H9 (cell line): ENCODE results near the gene DDIAS. TPM values are rescaled to one million over a fixed set of nuclear protein-coding genes. Genes with fewer than 3 reads are reported as not detected.

Experiments used
- DNase-seq: peaks from one replicate; pipeline ENCODE4 v3.0.0-alpha.2; 2017
- H2AFZ ChIP-seq: one replicate; pipeline ENCODE4 v1.6.1; 2013; ENCODE audit warnings: mild to moderate bottlenecking, low read length, control low read depth, moderate library complexity
- H2AK5ac ChIP-seq: 2 replicates; pipeline ENCODE4 v1.6.1; 2013; ENCODE audit warnings: low read length, control low read depth, mixed read lengths; ENCODE audit not compliant: insufficient read length
- H2BK120ac ChIP-seq: one replicate; pipeline ENCODE4 v1.6.1; 2013; ENCODE audit warnings: low read depth, mild to moderate bottlenecking, low read length, control low read depth, inconsistent platforms; ENCODE audit not compliant: poor library complexity, severe bottlenecking
- H2BK12ac ChIP-seq: 2 replicates; pipeline ENCODE4 v1.6.1; 2013; ENCODE audit warnings: low read length, control low read depth, mixed read lengths, low read depth; ENCODE audit not compliant: insufficient read length
- H2BK15ac ChIP-seq: 2 replicates; pipeline ENCODE4 v1.6.1; 2013; ENCODE audit warnings: low read depth, low read length, control low read depth
- H2BK20ac ChIP-seq: one replicate; pipeline ENCODE4 v1.6.1; 2013; ENCODE audit warnings: low read depth, mild to moderate bottlenecking, low read length, control low read depth, inconsistent platforms; ENCODE audit not compliant: poor library complexity, severe bottlenecking
- H2BK5ac ChIP-seq: 2 replicates; pipeline ENCODE4 v1.6.1; 2013; ENCODE audit warnings: low read length, control low read depth, mixed read lengths; ENCODE audit not compliant: insufficient read length
- H3K14ac ChIP-seq: 2 replicates; pipeline ENCODE4 v1.6.1; 2013; ENCODE audit warnings: low read length, control low read depth; ENCODE audit not compliant: insufficient read depth
- H3K18ac ChIP-seq: 2 replicates; pipeline ENCODE4 v1.6.1; 2013; ENCODE audit warnings: low read depth, mild to moderate bottlenecking, mixed read lengths, low read length, control low read depth; ENCODE audit not compliant: insufficient read length
- H3K23ac ChIP-seq: 2 replicates; pipeline ENCODE4 v1.6.1; 2013; ENCODE audit warnings: low read length, control low read depth, mixed read lengths, low read depth; ENCODE audit not compliant: insufficient read length
- H3K23me2 ChIP-seq: 2 replicates; pipeline ENCODE4 v1.6.1; 2013; ENCODE audit warnings: low read depth, mild to moderate bottlenecking, mixed read lengths, low read length, control low read depth; ENCODE audit not compliant: insufficient read length, poor library complexity, severe bottlenecking
- H3K27ac ChIP-seq: 2 replicates; pipeline ENCODE4 v1.5.1; 2013; ENCODE audit warnings: low read length, control low read depth, mixed read lengths, low read depth; ENCODE audit not compliant: insufficient read length
- H3K27me3 ChIP-seq: 2 replicates; pipeline ENCODE4 v1.6.1; 2013; ENCODE audit warnings: low read length, control low read depth, inconsistent platforms; ENCODE audit not compliant: insufficient read depth
- H3K4ac ChIP-seq: 2 replicates; pipeline ENCODE4 v1.6.1; 2013; ENCODE audit warnings: low read depth, mild to moderate bottlenecking, control low read depth, inconsistent platforms, low read length, moderate library complexity
- H3K4me1 ChIP-seq: 2 replicates; pipeline ENCODE4 v1.6.1; 2013; ENCODE audit warnings: low read length, control low read depth, inconsistent platforms; ENCODE audit not compliant: insufficient read depth
- H3K4me2 ChIP-seq: 2 replicates; pipeline ENCODE4 v1.6.1; 2013; ENCODE audit warnings: low read length, control low read depth, mixed read lengths; ENCODE audit not compliant: insufficient read length, insufficient read depth
- H3K56ac ChIP-seq: 2 replicates; pipeline ENCODE4 v1.6.1; 2013; ENCODE audit warnings: low read depth, mild to moderate bottlenecking, mixed read lengths, low read length, control low read depth; ENCODE audit not compliant: insufficient read length
- H3K79me1 ChIP-seq: 2 replicates; pipeline ENCODE4 v1.6.1; 2013; ENCODE audit warnings: low read depth, mild to moderate bottlenecking, moderate library complexity, low read length, control low read depth, inconsistent platforms; ENCODE audit not compliant: insufficient read depth, poor library complexity, severe bottlenecking
- H3K79me2 ChIP-seq: 2 replicates; pipeline ENCODE4 v1.6.1; 2013; ENCODE audit warnings: low read length, control low read depth, inconsistent platforms; ENCODE audit not compliant: insufficient read depth
- H3K9ac ChIP-seq: 2 replicates; pipeline ENCODE4 v1.6.1; 2013; ENCODE audit warnings: low read length, control low read depth, mixed read lengths; ENCODE audit not compliant: insufficient read length; ENCODE audit errors: extremely low read depth
- H3K9me3 ChIP-seq: one replicate; pipeline ENCODE4 v1.6.1; 2013; ENCODE audit warnings: low read depth, low read length, inconsistent platforms; ENCODE audit not compliant: control insufficient read depth
- H3T11ph ChIP-seq: one replicate; pipeline ENCODE4 v1.6.1; 2013; ENCODE audit warnings: mild to moderate bottlenecking, low read length, control low read depth, inconsistent platforms
- H4K20me1 ChIP-seq: one replicate; pipeline ENCODE4 v1.6.1; 2013; ENCODE audit not compliant: control insufficient read depth, insufficient read length, insufficient read depth
- H4K5ac ChIP-seq: 2 replicates; pipeline ENCODE4 v1.6.1; 2013; ENCODE audit warnings: low read depth, mild to moderate bottlenecking, mixed read lengths, low read length, control low read depth; ENCODE audit not compliant: insufficient read length
- H4K8ac ChIP-seq: replicated peaks from 2 replicates; pipeline ENCODE4 v1.6.1; 2013; ENCODE audit warnings: low read length, control low read depth, mixed read lengths, low read depth; ENCODE audit not compliant: insufficient read length
- H4K91ac ChIP-seq: 2 replicates; pipeline ENCODE4 v1.6.1; 2013; ENCODE audit warnings: low read depth, mild to moderate bottlenecking, moderate library complexity, mixed read lengths, low read length, control low read depth; ENCODE audit not compliant: insufficient read length
- H3K27ac Mint-ChIP-seq, 3 experiments: 2 replicates in 2 of 3; 3 replicates in 1 of 3; pipeline ENCODE4 v1.8.0; 2020 to 2021; ENCODE audit warnings: mixed read lengths in 3 of 3, mild to moderate bottlenecking in 1 of 3, moderate library complexity in 1 of 3
- H3K27me3 Mint-ChIP-seq: 2 replicates; pipeline ENCODE4 v1.8.0; 2021; ENCODE audit warnings: low read depth, mild to moderate bottlenecking, moderate library complexity, mixed read lengths
- H3K36me3 Mint-ChIP-seq, 3 experiments: 2 replicates in 2 of 3; 3 replicates in 1 of 3; pipeline ENCODE4 v1.8.0; 2020 to 2021; ENCODE audit warnings: low read depth in 3 of 3, mixed read lengths in 3 of 3; ENCODE audit not compliant: insufficient read depth in 1 of 3
- H3K4me1 Mint-ChIP-seq, 2 experiments: 2 replicates each; pipeline ENCODE4 v1.8.0; 2020; ENCODE audit warnings: mixed read lengths in 2 of 2
- H3K4me3 Mint-ChIP-seq, 2 experiments: 2 replicates in 1 of 2; 3 replicates in 1 of 2; pipeline ENCODE4 v1.8.0; 2020 to 2021; ENCODE audit warnings: mild to moderate bottlenecking in 2 of 2, mixed read lengths in 2 of 2, moderate library complexity in 1 of 2
- H3K9me3 Mint-ChIP-seq, 2 experiments: 2 replicates in 1 of 2; 3 replicates in 1 of 2; pipeline ENCODE4 v1.8.0; 2020; ENCODE audit warnings: mild to moderate bottlenecking in 2 of 2, mixed read lengths in 2 of 2, moderate library complexity in 1 of 2
- WGBS: extraction: QIAGEN DNeasy Blood & Tissue Kit; methylation state at CpG from one replicate; pipeline ENCODE4 v1.1.7; 2013; ENCODE audit warnings: missing lambda C conversion rate, low lambda C conversion rate, mixed read lengths; ENCODE audit not compliant: insufficient read length; ENCODE audit errors: extremely low coverage; 5-methylcytosine and 5-hydroxymethylcytosine counted together
- total RNA-seq: library from RNA; stranded (reverse); gene quantifications from 2 replicates; pipeline ENCODE4 v1.2.1, GENCODE V29; 2021
- TF ChIP-seq, protein P1 (sequence below): fragments of 200-600 bp; sonication (generic); conservative IDR thresholded peaks from 3 replicates; pipeline ENCODE4 v1.8.0; 2021; ENCODE audit warnings: antibody characterized with exemption, mild to moderate bottlenecking

The DDIAS gene
- total RNA-seq, 1 experiment from 2014 or later: 18.6 TPM

DNA sequence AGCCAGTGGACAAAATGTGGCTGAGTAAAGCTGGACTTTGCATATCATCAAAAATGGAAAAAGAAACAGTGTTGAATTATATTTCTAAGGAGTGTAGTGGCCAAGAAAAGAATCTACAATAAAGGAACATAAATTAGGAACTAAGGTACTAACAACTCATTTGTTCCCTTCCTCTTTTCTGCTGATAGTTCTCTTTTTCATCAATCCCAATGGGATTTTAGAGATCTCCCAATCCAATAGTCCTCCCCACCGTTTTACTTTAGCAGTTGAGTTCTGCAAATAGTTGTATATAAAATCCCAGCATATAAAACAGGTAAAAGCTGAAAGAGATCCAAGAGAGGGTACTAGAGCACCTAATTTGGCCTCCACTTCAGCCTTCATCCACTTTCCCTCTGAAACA, 3.3 kb upstream of the DDIAS start:
- no peaks in the 10 kb centered on the region for H3K79me1 ChIP-seq

More for the DNA sequence above, 3.3 kb upstream of the DDIAS start:
- TF ChIP-seq, protein P1, sequence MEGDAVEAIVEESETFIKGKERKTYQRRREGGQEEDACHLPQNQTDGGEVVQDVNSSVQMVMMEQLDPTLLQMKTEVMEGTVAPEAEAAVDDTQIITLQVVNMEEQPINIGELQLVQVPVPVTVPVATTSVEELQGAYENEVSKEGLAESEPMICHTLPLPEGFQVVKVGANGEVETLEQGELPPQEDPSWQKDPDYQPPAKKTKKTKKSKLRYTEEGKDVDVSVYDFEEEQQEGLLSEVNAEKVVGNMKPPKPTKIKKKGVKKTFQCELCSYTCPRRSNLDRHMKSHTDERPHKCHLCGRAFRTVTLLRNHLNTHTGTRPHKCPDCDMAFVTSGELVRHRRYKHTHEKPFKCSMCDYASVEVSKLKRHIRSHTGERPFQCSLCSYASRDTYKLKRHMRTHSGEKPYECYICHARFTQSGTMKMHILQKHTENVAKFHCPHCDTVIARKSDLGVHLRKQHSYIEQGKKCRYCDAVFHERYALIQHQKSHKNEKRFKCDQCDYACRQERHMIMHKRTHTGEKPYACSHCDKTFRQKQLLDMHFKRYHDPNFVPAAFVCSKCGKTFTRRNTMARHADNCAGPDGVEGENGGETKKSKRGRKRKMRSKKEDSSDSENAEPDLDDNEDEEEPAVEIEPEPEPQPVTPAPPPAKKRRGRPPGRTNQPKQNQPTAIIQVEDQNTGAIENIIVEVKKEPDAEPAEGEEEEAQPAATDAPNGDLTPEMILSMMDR: no peak
- H4K5ac ChIP-seq: no peak overlapping the region
- H3K14ac ChIP-seq: no peak overlapping the region
- no peak overlapping the region for H3K4me3 Mint-ChIP-seq
- no peak overlapping the region for H2AK5ac ChIP-seq
- H3K9ac ChIP-seq: no peak overlapping the region
- peaks cover 3% of the 10 kb centered on the region; the same call in 1 of the 2 replicates for H3K4me1 ChIP-seq
- no peak overlapping the region for H2BK15ac ChIP-seq
- H3K18ac ChIP-seq: no peak overlapping the region
- no peaks in the 10 kb centered on the region for H3K9me3 Mint-ChIP-seq
- H3K23me2 ChIP-seq: peaks cover 16% of the 10 kb centered on the region
- no peak overlapping the region for H3K56ac ChIP-seq
- H3K4me1 Mint-ChIP-seq: peaks cover 21% of the 10 kb centered on the region in 2 experiments
- H2BK5ac ChIP-seq: no peak overlapping the region
- no peaks in the 10 kb centered on the region for H3K27me3 Mint-ChIP-seq
- H3K4ac ChIP-seq: no peak overlapping the region
- H3K4me2 ChIP-seq: no peak overlapping the region
- H3K9me3 ChIP-seq: no peaks in the 10 kb centered on the region
- no peaks in the 10 kb centered on the region for H4K20me1 ChIP-seq
- no peak overlapping the region for H3K27ac ChIP-seq
- H3K27me3 ChIP-seq: no peaks in the 10 kb centered on the region
- no peak overlapping the region for H2AFZ ChIP-seq
- WGBS: no CpG with 5 or more reads among the region's 1 CpG
- H3T11ph ChIP-seq: no peak overlapping the region
- H3K23ac ChIP-seq: no peak overlapping the region
- no peak overlapping the region for H4K8ac ChIP-seq
- H2BK120ac ChIP-seq: no peak overlapping the region
- no peak overlapping the region for H3K27ac Mint-ChIP-seq
- 0 out of 7 replicates have a peak, but pooled peaks cover 0 to 2% (median 2%) of the 10 kb centered on the region in 3 experiments for H3K36me3 Mint-ChIP-seq
- H4K91ac ChIP-seq: no peak overlapping the region
- H2BK12ac ChIP-seq: no peak overlapping the region
- DNase-seq: no peak
- H3K79me2 ChIP-seq: peaks cover 12% of the 10 kb centered on the region; the same call in 1 of the 2 replicates
- no peak overlapping the region for H2BK20ac ChIP-seq
